Large intestine (tissue), 3 donors: Measurements from ENCODE around the gene CUEDC1. TPM values are rescaled to one million over a fixed set of nuclear protein-coding genes. Genes with fewer than 3 reads are reported as not detected.
A peak's percentile ranks its signal among the peaks of the same experiment; 100 is the strongest.

Source experiments
- DNase-seq, 2 donors: peaks; one replicate each; pipeline versions ENCODE4 v3.0.0 to v3.0.0-alpha.2; 2013
- H3K27ac ChIP-seq: one replicate; pipeline ENCODE4 v1.5.1; 2013; ENCODE audit warnings: low read length
- H3K27me3 ChIP-seq: 2 replicates; pipeline ENCODE4 v1.6.1; 2013; ENCODE audit warnings: low read length; ENCODE audit not compliant: control insufficient read depth, insufficient read depth
- H3K36me3 ChIP-seq: 2 replicates; pipeline ENCODE4 v1.6.1; 2013; ENCODE audit warnings: low read length; ENCODE audit not compliant: control insufficient read depth, insufficient read depth
- H3K4me1 ChIP-seq: one replicate; pipeline ENCODE4 v1.6.1; 2013; ENCODE audit warnings: low read length; ENCODE audit not compliant: control insufficient read depth, insufficient read depth
- H3K4me3 ChIP-seq: one replicate; pipeline ENCODE4 v1.5.1; 2013; ENCODE audit warnings: low read length
- H3K9me3 ChIP-seq: one replicate; pipeline ENCODE4 v1.6.1; 2013; ENCODE audit warnings: mild to moderate bottlenecking, low read depth, low read length, moderate library complexity; ENCODE audit not compliant: control insufficient read depth
- WGBS: methylation state at CpG from one replicate; pipeline ENCODE4 v1.1.5; 2013; ENCODE audit warnings: low lambda C conversion rate; ENCODE audit not compliant: insufficient coverage; 5-methylcytosine and 5-hydroxymethylcytosine counted together
- polyA plus RNA-seq: library from polyadenylated mRNA; unstranded; fragments of 120-200 nt; gene quantifications from one replicate; pipeline ENCODE4 v1.2.1, GENCODE V29; 2013

Gene CUEDC1
- polyA plus RNA-seq, 1 donor = 17.1 TPM

GRCh38 chr17:57939797-57940196 lies 15.4 kb downstream of the CUEDC1 start:
- WGBS = no CpG with 5 or more reads among the region's 7 CpGs
- no peaks in the 10 kb centered on the region for H3K27me3 ChIP-seq
- H3K4me1 ChIP-seq = peaks cover 45% of the 10 kb centered on the region
- H3K4me3 ChIP-seq = no peak overlapping the region
- H3K9me3 ChIP-seq = no peaks in the 10 kb centered on the region
- peak overlapping the region; percentile 18 for H3K27ac ChIP-seq
- DNase-seq = peak in 1 of 2 donors; percentile 38
- H3K36me3 ChIP-seq = no peaks in the 10 kb centered on the region

GRCh38 chr17:57938061-57938502 lies 17.1 kb downstream of the CUEDC1 start:
- Histone ChIP-seq H3K36me3 (no peaks in the 10 kb centered on the region), H3K9me3 (no peaks in the 10 kb centered on the region), H3K4me3 (no peak overlapping the region), H3K27ac (peak overlapping the region; percentile 18), H3K4me1 (peaks cover 49% of the 10 kb centered on the region), H3K27me3 (no peaks in the 10 kb centered on the region)
- peak; percentile 84 to 92 for DNase-seq
- no CpG with 5 or more reads among the region's 7 CpGs for WGBS

- Histone ChIP-seq H3K27ac (peak overlapping the region; percentile 4), H3K27me3 (no peaks in the 10 kb centered on the region), H3K9me3 (no peaks in the 10 kb centered on the region), H3K36me3 (no peaks in the 10 kb centered on the region), H3K4me1 (peaks cover 49% of the 10 kb centered on the region), H3K4me3 (no peak overlapping the region)
- no CpG with 5 or more reads among the region's 2 CpGs for WGBS
- DNase-seq = no peak
Observed at GRCh38 chr17:57937492-57937891, 17.7 kb downstream of the CUEDC1 start.

GRCh38 chr17:57935833-57936807 lies 19.1 kb downstream of the CUEDC1 start:
- peaks cover 49% of the 10 kb centered on the region for H3K4me1 ChIP-seq

GRCh38 chr17:57931488-57932137 lies 23.6 kb downstream of the CUEDC1 start:
- Histone ChIP-seq H3K4me3 (no peak overlapping the region), H3K9me3 (no peaks in the 10 kb centered on the region), H3K36me3 (no peaks in the 10 kb centered on the region), H3K27me3 (no peaks in the 10 kb centered on the region), H3K4me1 (peaks cover 31% of the 10 kb centered on the region), H3K27ac (no peak overlapping the region)
- DNase-seq = no peak
- no CpG with 5 or more reads among the region's 12 CpGs for WGBS

More at GRCh38 chr17:57935833-57936807, 19.1 kb downstream of the CUEDC1 start:
- Histone ChIP-seq H3K27ac (peak overlapping the region; percentile 88), H3K9me3 (no peaks in the 10 kb centered on the region), H3K4me3 (no peak overlapping the region), H3K27me3 (no peaks in the 10 kb centered on the region), H3K36me3 (no peaks in the 10 kb centered on the region)
- no peak for DNase-seq
- WGBS = no CpG with 5 or more reads among the region's 11 CpGs

- DNase-seq = no peak
- no peaks in the 10 kb centered on the region for H3K27me3 ChIP-seq
- H3K4me3 ChIP-seq = no peak overlapping the region
- H3K9me3 ChIP-seq = no peaks in the 10 kb centered on the region
- peaks cover 17% of the 10 kb centered on the region for H3K4me1 ChIP-seq
- no CpG with 5 or more reads among the region's 5 CpGs for WGBS
- H3K36me3 ChIP-seq = no peaks in the 10 kb centered on the region
- H3K27ac ChIP-seq = no peak overlapping the region
Observed at GRCh38 chr17:57930239-57930638, 25.0 kb downstream of the CUEDC1 start.

- no CpG with 5 or more reads among the region's 4 CpGs for WGBS
- H3K36me3 ChIP-seq = no peaks in the 10 kb centered on the region
- no peak for DNase-seq
- no peaks in the 10 kb centered on the region for H3K27me3 ChIP-seq
- H3K27ac ChIP-seq = no peak overlapping the region
- no peak overlapping the region for H3K4me3 ChIP-seq
- no peaks in the 10 kb centered on the region for H3K9me3 ChIP-seq
- peaks cover 9% of the 10 kb centered on the region for H3K4me1 ChIP-seq
Observed at GRCh38 chr17:57929386-57929785, 25.8 kb downstream of the CUEDC1 start.

- peaks cover 9% of the 10 kb centered on the region for H3K4me1 ChIP-seq
Observed at GRCh38 chr17:57928928-57929327, 26.3 kb downstream of the CUEDC1 start.

GRCh38 chr17:57927048-57927723 lies 28.0 kb downstream of the CUEDC1 start:
- peaks cover 9% of the 10 kb centered on the region for H3K4me1 ChIP-seq
- WGBS = no CpG with 5 or more reads among the region's 5 CpGs
- no peak overlapping the region for H3K4me3 ChIP-seq
- H3K27ac ChIP-seq = no peak overlapping the region
- no peaks in the 10 kb centered on the region for H3K36me3 ChIP-seq
- H3K9me3 ChIP-seq = no peaks in the 10 kb centered on the region
- DNase-seq = no peak
- no peaks in the 10 kb centered on the region for H3K27me3 ChIP-seq

More at GRCh38 chr17:57928928-57929327, 26.3 kb downstream of the CUEDC1 start:
- Histone ChIP-seq H3K9me3 (no peaks in the 10 kb centered on the region), H3K4me3 (no peak overlapping the region), H3K27ac (no peak overlapping the region), H3K27me3 (no peaks in the 10 kb centered on the region), H3K36me3 (no peaks in the 10 kb centered on the region)
- DNase-seq = no peak
- no CpG with 5 or more reads among the region's 5 CpGs for WGBS

- Histone ChIP-seq H3K27ac (no peak overlapping the region), H3K4me1 (peaks cover 9% of the 10 kb centered on the region), H3K27me3 (no peaks in the 10 kb centered on the region), H3K36me3 (no peaks in the 10 kb centered on the region), H3K9me3 (no peaks in the 10 kb centered on the region), H3K4me3 (no peak overlapping the region)
- WGBS = 100% methylated on average over 2 of the region's 7 CpGs
- no peak for DNase-seq
Observed at GRCh38 chr17:57926723-57927047, 28.5 kb downstream of the CUEDC1 start.
